HG03108 (cell line): ENCODE data around the gene PTX3.

Source experiments
- ATAC-seq: cut with Tn5 transposase; IDR thresholded peaks from one replicate; pipeline ENCODE4 v1.9.1; 2021; ENCODE audit warnings: moderate library complexity; ENCODE audit not compliant: unreplicated experiment

PTX3 gene

GRCh38 chr3:157420606-157421130 lies 16.0 kb upstream of the PTX3 start:
- no peak for ATAC-seq

- ATAC-seq, result no peak
These were observed 13.3 kb upstream of the PTX3 start for GRCh38 chr3:157423337-157423736.

- ATAC-seq, result no peak
These were observed 8.7 kb upstream of the PTX3 start for GRCh38 chr3:157427901-157428300.

GRCh38 chr3:157428853-157429252 lies 7.8 kb upstream of the PTX3 start:
- ATAC-seq, result no peak

GRCh38 chr3:157429708-157430107 lies 6.9 kb upstream of the PTX3 start:
- no peak for ATAC-seq

GRCh38 chr3:157438194-157438730 lies 1.6 kb downstream of the PTX3 start:
- ATAC-seq, result no peak

GRCh38 chr3:157441102-157441624 lies 4.5 kb downstream of the PTX3 start:
- ATAC-seq, result no peak

GRCh38 chr3:157442729-157443128 lies 6.1 kb downstream of the PTX3 start:
- ATAC-seq, result no peak

- no peak for ATAC-seq
These were observed 7.5 kb downstream of the PTX3 start for GRCh38 chr3:157443905-157444796.

GRCh38 chr3:157444797-157445184 lies 8.1 kb downstream of the PTX3 start:
- no peak for ATAC-seq

GRCh38 chr3:157445857-157446256 lies 9.2 kb downstream of the PTX3 start:
- ATAC-seq, result no peak

- ATAC-seq, result no peak
These were observed 10.5 kb downstream of the PTX3 start for GRCh38 chr3:157447026-157447694.

- ATAC-seq, result no peak
These were observed 15.4 kb downstream of the PTX3 start for GRCh38 chr3:157452097-157452496.

- ATAC-seq, result no peak
These were observed 17.2 kb downstream of the PTX3 start for GRCh38 chr3:157453824-157454223.

GRCh38 chr3:157459706-157460105 lies 23.1 kb downstream of the PTX3 start:
- no peak for ATAC-seq

- ATAC-seq, result no peak
These were observed 23.6 kb downstream of the PTX3 start for GRCh38 chr3:157460253-157460652.

- no peak for ATAC-seq
These were observed 27.2 kb downstream of the PTX3 start for GRCh38 chr3:157463816-157464215.

GRCh38 chr3:157464321-157464720 lies 27.7 kb downstream of the PTX3 start:
- ATAC-seq, result no peak

- ATAC-seq, result no peak
These were observed 29.1 kb downstream of the PTX3 start for GRCh38 chr3:157465741-157466140.

GRCh38 chr3:157467200-157467599 lies 30.6 kb downstream of the PTX3 start:
- ATAC-seq, result no peak

GRCh38 chr3:157469561-157470294 lies 33.1 kb downstream of the PTX3 start:
- no peak for ATAC-seq
